Breast epithelium (tissue), 4 donors: ENCODE results near the gene NCKAP5. TPM values are rescaled to one million over a fixed set of nuclear protein-coding genes. Genes with fewer than 3 reads are reported as not detected.

Experiments
- DNase-seq, 2 donors: peaks; one replicate each; pipeline ENCODE4 v3.0.0-alpha.2; 2019; ENCODE audit warnings: low spot score in 2 of 2
- H3K27ac ChIP-seq, 2 donors: fragments of 200-600 bp; sonication (generic) in 1 of 2; one replicate each; pipeline ENCODE4 v1.5.1; 2016 to 2019; ENCODE audit warnings: mild to moderate bottlenecking in 1 of 2
- H3K27me3 ChIP-seq, 2 donors: fragments of 200-600 bp; sonication (generic) in 1 of 2; one replicate each; pipeline versions ENCODE4 v1.5.1 to v1.6.0; 2017 to 2019; ENCODE audit warnings: control low read depth in 1 of 2, mild to moderate bottlenecking in 1 of 2
- H3K36me3 ChIP-seq: fragments of 200-600 bp; one replicate; pipeline ENCODE4 v1.5.1; 2019
- H3K4me1 ChIP-seq, 2 donors: fragments of 200-600 bp; sonication (generic); one replicate each; pipeline ENCODE4 v1.5.1; 2016 to 2019; ENCODE audit warnings: control low read depth in 1 of 2
- H3K4me3 ChIP-seq, 3 donors: fragments of 200-600 bp; sonication (generic); 1 replicate in 2 of 3; 2 replicates in 1 of 3; pipeline ENCODE4 v1.5.1; 2016 to 2019; ENCODE audit warnings: mild to moderate bottlenecking in 3 of 3, moderate library complexity in 2 of 3
- H3K9me3 ChIP-seq, 2 donors: fragments of 200-600 bp; sonication (generic) in 1 of 2; one replicate each; pipeline ENCODE4 v1.5.1; 2016 to 2019; ENCODE audit warnings: control low read depth in 1 of 2
- POLR2A ChIP-seq: fragments of 450-650 bp; IDR thresholded peaks from one replicate; pipeline ENCODE4 v1.6.1; 2016; ENCODE audit warnings: antibody characterized with exemption, mild to moderate bottlenecking, moderate library complexity
- POLR2AphosphoS5 ChIP-seq, 3 donors: sonication (generic); formaldehyde crosslinking; IDR thresholded peaks; one replicate each; pipeline ENCODE4 v1.6.1; 2017; ENCODE audit warnings: antibody characterized with exemption in 3 of 3
- intact Hi-C: fragments of 100-400 bp; cut with DNase I; formaldehyde crosslinking; loops from one replicate; pipeline ENCODE4 v1.15.1; 2023; ENCODE audit warnings: low total_unique reads
- total RNA-seq, 3 donors: library from RNA; depleted of rRNA; stranded (reverse); fragments of >200 nt; gene quantifications; one replicate each; pipeline ENCODE4 v1.1.0, GENCODE V29; 2016
- TF ChIP-seq, protein P1 (sequence below), 3 donors: fragments of 450-650 bp; IDR thresholded peaks; one replicate each; pipeline ENCODE4 v1.5.1; 2016 to 2017; ENCODE audit warnings: antibody characterized with exemption in 3 of 3, mild to moderate bottlenecking in 3 of 3, moderate library complexity in 3 of 3

Gene NCKAP5
- total RNA-seq, 3 donors from 2014 or later, result 1.1 to 10.5 (median 6.1) TPM

DNA sequence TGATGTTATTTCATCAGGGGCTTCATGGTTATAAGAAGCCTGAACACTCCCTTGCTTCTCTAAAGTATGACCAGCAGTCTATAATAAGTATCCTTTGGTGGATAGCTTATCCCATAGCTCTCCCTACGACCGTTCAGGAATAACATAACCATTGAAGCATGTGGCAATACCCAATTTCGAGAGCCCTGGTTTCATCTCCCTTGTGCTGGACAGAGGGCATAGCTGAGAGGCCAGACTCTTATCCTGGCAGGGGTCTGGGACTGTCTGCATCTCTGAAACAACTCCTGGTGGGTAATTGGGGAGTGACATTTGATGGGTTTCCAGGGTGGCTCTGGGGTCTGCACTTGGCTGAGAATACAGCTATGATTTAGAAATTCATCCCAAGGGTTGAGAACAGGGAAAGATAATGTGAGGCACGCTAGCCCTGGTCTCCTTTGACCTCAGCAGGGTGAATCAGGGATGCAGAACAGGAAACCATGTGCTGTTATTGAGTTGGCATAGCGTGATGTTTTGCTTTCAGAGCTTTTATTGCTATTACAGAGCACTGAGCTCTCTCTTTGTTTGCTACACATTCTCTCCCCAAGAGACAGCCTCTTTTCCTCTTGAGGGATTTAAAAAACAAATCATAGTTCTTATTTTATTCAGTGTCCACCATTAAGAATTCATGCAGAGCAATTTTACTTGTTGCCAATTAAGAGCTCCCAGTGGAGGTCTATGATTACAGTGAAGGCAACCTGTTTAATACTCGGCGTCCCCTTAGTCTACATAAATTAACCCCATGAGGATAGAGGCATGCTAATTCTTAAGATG lies 274.5 kb downstream of the NCKAP5 start:
- DNase-seq, result no peak
- Histone ChIP-seq H3K4me1 (no peaks in the 10 kb centered on the region), H3K9me3 (no peaks in the 10 kb centered on the region), H3K27ac (no peak overlapping the region), H3K27me3 (no peaks in the 10 kb centered on the region), H3K4me3 (no peak overlapping the region), H3K36me3 (no peaks in the 10 kb centered on the region)
- intact Hi-C loops, result loop anchor here (5.0 kb wide), 1 partner anchor 896 kb away; no protein-coding TSS in a partner anchor
- TF ChIP-seq POLR2A, result no peak

- Histone ChIP-seq H3K4me1 (no peaks in the 10 kb centered on the region), H3K4me3 (no peak overlapping the region), H3K27ac (no peak overlapping the region), H3K36me3 (no peaks in the 10 kb centered on the region), H3K9me3 (no peaks in the 10 kb centered on the region), H3K27me3 (no peaks in the 10 kb centered on the region)
- intact Hi-C loops, result loop anchor here (5.0 kb wide), 1 partner anchor 895 kb away; no protein-coding TSS in a partner anchor
- DNase-seq, result no peak
- no peak for TF ChIP-seq POLR2AphosphoS5 (IDR thresholded peaks at IDR 0.05)
- no peak for TF ChIP-seq POLR2A
- TF ChIP-seq, protein P1, sequence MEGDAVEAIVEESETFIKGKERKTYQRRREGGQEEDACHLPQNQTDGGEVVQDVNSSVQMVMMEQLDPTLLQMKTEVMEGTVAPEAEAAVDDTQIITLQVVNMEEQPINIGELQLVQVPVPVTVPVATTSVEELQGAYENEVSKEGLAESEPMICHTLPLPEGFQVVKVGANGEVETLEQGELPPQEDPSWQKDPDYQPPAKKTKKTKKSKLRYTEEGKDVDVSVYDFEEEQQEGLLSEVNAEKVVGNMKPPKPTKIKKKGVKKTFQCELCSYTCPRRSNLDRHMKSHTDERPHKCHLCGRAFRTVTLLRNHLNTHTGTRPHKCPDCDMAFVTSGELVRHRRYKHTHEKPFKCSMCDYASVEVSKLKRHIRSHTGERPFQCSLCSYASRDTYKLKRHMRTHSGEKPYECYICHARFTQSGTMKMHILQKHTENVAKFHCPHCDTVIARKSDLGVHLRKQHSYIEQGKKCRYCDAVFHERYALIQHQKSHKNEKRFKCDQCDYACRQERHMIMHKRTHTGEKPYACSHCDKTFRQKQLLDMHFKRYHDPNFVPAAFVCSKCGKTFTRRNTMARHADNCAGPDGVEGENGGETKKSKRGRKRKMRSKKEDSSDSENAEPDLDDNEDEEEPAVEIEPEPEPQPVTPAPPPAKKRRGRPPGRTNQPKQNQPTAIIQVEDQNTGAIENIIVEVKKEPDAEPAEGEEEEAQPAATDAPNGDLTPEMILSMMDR (IDR thresholded peaks at IDR 0.05), result no peak
Observed at GRCh38 chr2:133292259-133292658, 276.0 kb downstream of the NCKAP5 start.

DNA sequence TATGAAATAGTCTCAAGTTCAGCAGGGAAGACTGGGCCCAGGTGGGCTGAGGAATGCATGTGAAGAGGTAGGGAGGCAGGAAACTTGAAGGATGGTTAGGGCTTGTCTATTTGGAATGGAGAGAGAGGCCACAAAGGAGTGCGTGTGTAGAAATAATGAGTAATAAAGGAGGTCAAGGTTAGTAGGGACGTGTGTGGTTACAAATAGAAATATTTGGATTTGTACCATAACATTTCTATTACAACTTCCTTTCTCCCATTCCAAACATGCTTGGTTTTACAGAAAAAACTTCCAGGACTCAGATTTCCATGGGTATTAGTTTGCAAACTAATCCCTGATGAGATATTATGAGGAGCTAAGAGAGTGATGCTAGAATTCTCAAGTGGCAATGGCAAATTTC lies 280.6 kb downstream of the NCKAP5 start:
- intact Hi-C loops, result no loop called here
- H3K36me3 ChIP-seq, result no peaks in the 10 kb centered on the region
- TF ChIP-seq, protein P1 (IDR thresholded peaks at IDR 0.05), result no peak
- TF ChIP-seq POLR2AphosphoS5 (IDR thresholded peaks at IDR 0.05), result no peak
- TF ChIP-seq POLR2A, result no peak

GRCh38 chr2:133286326-133286922 lies 281.8 kb downstream of the NCKAP5 start:
- H3K9me3 ChIP-seq, result no peaks in the 10 kb centered on the region
- no peak overlapping the region for H3K4me3 ChIP-seq
- no peaks in the 10 kb centered on the region for H3K4me1 ChIP-seq
- no peak for TF ChIP-seq POLR2AphosphoS5 (IDR thresholded peaks at IDR 0.05)
- TF ChIP-seq, protein P1 (IDR thresholded peaks at IDR 0.05), result peak in 1 of 3 donors; percentile 19
- no peaks in the 10 kb centered on the region for H3K36me3 ChIP-seq
- H3K27me3 ChIP-seq, result no peaks in the 10 kb centered on the region
- no peak for DNase-seq
- intact Hi-C loops, result no loop called here
- H3K27ac ChIP-seq, result peak overlapping the region; percentile 10 to 14

More for the DNA sequence above, 280.6 kb downstream of the NCKAP5 start:
- H3K27me3 ChIP-seq, result no peaks in the 10 kb centered on the region
- no peak overlapping the region for H3K27ac ChIP-seq
- H3K4me3 ChIP-seq, result no peak overlapping the region
- H3K9me3 ChIP-seq, result no peaks in the 10 kb centered on the region
- DNase-seq, result no peak
- H3K4me1 ChIP-seq, result no peaks in the 10 kb centered on the region

DNA sequence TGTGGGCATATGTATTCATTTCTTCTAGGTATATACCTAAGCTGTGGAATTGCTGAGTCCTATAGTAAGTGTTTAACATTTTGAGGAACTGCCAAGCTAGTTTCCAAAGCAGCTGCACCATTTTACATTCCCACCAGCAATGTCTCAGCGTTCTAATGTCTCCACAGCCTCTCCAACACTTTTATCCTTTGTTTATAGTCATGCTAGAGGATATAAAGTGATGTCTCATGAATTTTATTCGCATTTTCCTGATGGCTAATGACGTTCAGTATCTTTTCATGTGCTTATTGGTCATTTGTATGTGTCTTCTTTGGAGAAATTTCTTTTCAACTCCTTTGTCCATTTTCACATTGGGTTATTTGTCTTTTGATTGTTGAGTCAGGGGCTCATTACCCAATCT lies 295.2 kb downstream of the NCKAP5 start:
- no peak for DNase-seq
- TF ChIP-seq, protein P1 (IDR thresholded peaks at IDR 0.05), result no peak
- TF ChIP-seq POLR2A, result no peak
- TF ChIP-seq POLR2AphosphoS5 (IDR thresholded peaks at IDR 0.05), result no peak
- no peaks in the 10 kb centered on the region for H3K9me3 ChIP-seq
- no peaks in the 10 kb centered on the region for H3K36me3 ChIP-seq
- no peaks in the 10 kb centered on the region for H3K4me1 ChIP-seq
- no peak overlapping the region for H3K4me3 ChIP-seq
- H3K27ac ChIP-seq, result no peak overlapping the region
- H3K27me3 ChIP-seq, result no peaks in the 10 kb centered on the region
- intact Hi-C loops, result no loop called here
